Activated naive CD4-positive, alpha-beta T cell treated with anti-CD3 and anti-CD28 coated beads for 36 hours (primary cell): ENCODE measurements around the gene MRPL51. TPM values are rescaled to one million over a fixed set of nuclear protein-coding genes. Genes with fewer than 3 reads are reported as not detected.

Source experiments
- CTCF ChIA-PET: fragments of 350-600 bp; sonication (Branson Sonifier 250); formaldehyde crosslinking; loops from one replicate; lab custom pipeline; 2021; ENCODE audit warnings: antibody characterized with exemption; lab: Charles Lee
- DNase-seq: peaks from one replicate; pipeline ENCODE4 v3.0.0-alpha.2; 2020
- H3K27ac Mint-ChIP-seq: one replicate; pipeline ENCODE4 v1.8.0; 2021; ENCODE audit warnings: mild to moderate bottlenecking, mixed read lengths
- H3K27me3 Mint-ChIP-seq: one replicate; pipeline ENCODE4 v1.8.0; 2021; ENCODE audit warnings: low read depth, mixed read lengths
- H3K36me3 Mint-ChIP-seq: one replicate; pipeline ENCODE4 v1.8.0; 2021; ENCODE audit warnings: low read depth, mixed read lengths
- H3K4me1 Mint-ChIP-seq: one replicate; pipeline ENCODE4 v1.8.0; 2021; ENCODE audit warnings: low read depth, mixed read lengths
- H3K4me3 Mint-ChIP-seq: one replicate; pipeline ENCODE4 v1.8.0; 2021; ENCODE audit warnings: mild to moderate bottlenecking, moderate library complexity, mixed read lengths
- H3K9me3 Mint-ChIP-seq: one replicate; pipeline ENCODE4 v1.8.0; 2021; ENCODE audit warnings: mixed read lengths
- intact Hi-C: fragments of 100-400 bp; cut with micrococcal nuclease; formaldehyde crosslinking; loops from one replicate; pipeline ENCODE4 v1.15.1; 2023
- total RNA-seq, 2 experiments: library from RNA; stranded (reverse); gene quantifications; one replicate each; pipeline ENCODE4 v1.2.3, GENCODE V29; 2021

Gene MRPL51
- total RNA-seq, 2 experiments from 2014 or later = 273 to 278 TPM

- DNase-seq = no peak
- Mint-ChIP-seq H3K4me1 (peaks cover 15% of the 10 kb centered on the region), H3K36me3 (peaks cover 72% of the 10 kb centered on the region), H3K27me3 (no peaks in the 10 kb centered on the region), H3K4me3 (no peak overlapping the region), H3K27ac (no peak overlapping the region), H3K9me3 (no peaks in the 10 kb centered on the region)
- intact Hi-C loops = no loop called here
- CTCF ChIA-PET = interaction anchor here (0.6 to 1.1 kb wide), 3 partner anchors 8 to 105 kb away, joined by 3 to 4 read pairs (median 3); no protein-coding TSS in a partner anchor
Observed at GRCh38 chr12:6529291-6529737, 36.3 kb upstream of the MRPL51 start.

DNA sequence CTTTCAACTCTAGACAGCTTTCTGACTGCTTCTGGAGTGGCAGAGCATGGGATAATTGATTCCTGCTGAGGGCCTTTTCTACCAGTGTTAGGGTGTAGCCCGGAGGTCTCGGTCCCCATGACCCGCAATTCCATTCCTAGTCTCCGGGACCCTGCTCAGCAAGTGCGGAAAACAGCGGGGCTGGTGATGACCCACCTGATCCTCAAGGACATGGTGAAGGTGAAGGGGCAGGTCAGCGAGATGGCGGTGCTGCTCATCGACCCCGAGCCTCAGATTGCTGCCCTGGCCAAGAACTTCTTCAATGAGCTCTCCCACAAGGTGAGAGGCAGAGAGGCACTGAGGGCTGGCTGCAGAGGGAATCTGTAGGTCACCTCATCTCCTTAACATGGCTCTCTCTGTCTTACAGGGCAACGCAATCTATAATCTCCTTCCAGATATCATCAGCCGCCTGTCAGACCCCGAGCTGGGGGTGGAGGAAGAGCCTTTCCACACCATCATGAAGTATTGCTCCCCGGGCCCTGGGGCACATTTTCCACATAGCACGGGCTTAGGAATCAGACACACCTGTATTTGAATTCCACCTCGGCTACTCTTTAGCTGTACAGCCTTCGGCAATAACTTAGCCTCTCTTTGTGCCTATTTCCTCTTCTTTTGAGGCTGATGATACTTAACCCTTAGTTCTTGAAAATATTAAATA, 35.6 kb upstream of the MRPL51 start:
- no peak overlapping the region for H3K4me3 Mint-ChIP-seq
- DNase-seq = no peak
- peaks cover 15% of the 10 kb centered on the region for H3K4me1 Mint-ChIP-seq
- CTCF ChIA-PET = interaction anchor here (0.6 to 0.8 kb wide), 3 partner anchors 9 to 105 kb away, joined by 3 read pairs; no protein-coding TSS in a partner anchor
- no peak overlapping the region for H3K27ac Mint-ChIP-seq
- no peaks in the 10 kb centered on the region for H3K9me3 Mint-ChIP-seq
- peaks cover 77% of the 10 kb centered on the region for H3K36me3 Mint-ChIP-seq
- intact Hi-C loops = no loop called here
- no peaks in the 10 kb centered on the region for H3K27me3 Mint-ChIP-seq

- Mint-ChIP-seq H3K36me3 (peaks cover 80% of the 10 kb centered on the region), H3K27me3 (no peaks in the 10 kb centered on the region), H3K4me1 (peaks cover 13% of the 10 kb centered on the region), H3K4me3 (no peak overlapping the region), H3K27ac (no peak overlapping the region), H3K9me3 (no peaks in the 10 kb centered on the region)
- intact Hi-C loops = no loop called here
- CTCF ChIA-PET = interaction anchor here (1.0 kb wide), 1 partner anchor 104 kb away, joined by 4 read pairs; no protein-coding TSS in a partner anchor
- no peak for DNase-seq
Observed at GRCh38 chr12:6527711-6528110, 34.6 kb upstream of the MRPL51 start.

- H3K4me3 Mint-ChIP-seq = no peak overlapping the region
- H3K36me3 Mint-ChIP-seq = peaks cover 77% of the 10 kb centered on the region
- intact Hi-C loops = no loop called here
- no peak for DNase-seq
- no peaks in the 10 kb centered on the region for H3K9me3 Mint-ChIP-seq
- peaks cover 5% of the 10 kb centered on the region for H3K4me1 Mint-ChIP-seq
- CTCF ChIA-PET = interaction anchor here (1.0 kb wide), 1 partner anchor 103 kb away, joined by 4 read pairs; no protein-coding TSS in a partner anchor
- H3K27me3 Mint-ChIP-seq = no peaks in the 10 kb centered on the region
- no peak overlapping the region for H3K27ac Mint-ChIP-seq
Observed at GRCh38 chr12:6526766-6527525, 33.9 kb upstream of the MRPL51 start.

GRCh38 chr12:6526201-6526600, 33.1 kb upstream of the MRPL51 start:
- no peaks in the 10 kb centered on the region for H3K9me3 Mint-ChIP-seq
- CTCF ChIA-PET = no interaction called here
- H3K36me3 Mint-ChIP-seq = peaks cover 79% of the 10 kb centered on the region
- H3K27me3 Mint-ChIP-seq = no peaks in the 10 kb centered on the region
- H3K27ac Mint-ChIP-seq = peak overlapping the region; percentile 16
- peaks cover 2% of the 10 kb centered on the region for H3K4me1 Mint-ChIP-seq
- intact Hi-C loops = no loop called here
- no peak overlapping the region for H3K4me3 Mint-ChIP-seq
- no peak for DNase-seq

DNA sequence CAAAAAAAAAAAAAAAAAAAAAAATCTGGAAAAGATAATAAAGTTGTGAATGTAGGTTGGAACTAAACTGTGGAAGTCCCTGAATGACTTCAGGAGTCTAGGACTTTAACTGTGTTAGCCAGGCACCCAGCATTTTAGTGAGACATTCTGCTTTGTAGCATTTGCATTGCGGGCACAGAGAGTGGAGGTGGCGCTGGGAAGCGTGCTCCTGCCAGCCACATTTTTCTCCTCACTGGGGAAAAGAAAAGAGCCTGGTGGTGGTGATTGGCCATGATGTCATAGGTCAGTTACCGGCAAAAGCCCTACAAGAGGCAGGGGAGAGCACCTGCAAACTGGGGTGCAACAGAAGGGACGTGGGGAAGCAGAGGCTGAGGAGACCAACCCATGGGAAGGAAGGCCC, 31.6 kb upstream of the MRPL51 start:
- CTCF ChIA-PET = no interaction called here
- intact Hi-C loops = no loop called here
- no peaks in the 10 kb centered on the region for H3K27me3 Mint-ChIP-seq
- peaks cover 78% of the 10 kb centered on the region for H3K36me3 Mint-ChIP-seq
- no peak overlapping the region for H3K4me3 Mint-ChIP-seq
- H3K27ac Mint-ChIP-seq = no peak overlapping the region
- H3K9me3 Mint-ChIP-seq = no peaks in the 10 kb centered on the region
- no peak for DNase-seq
- H3K4me1 Mint-ChIP-seq = no peaks in the 10 kb centered on the region

GRCh38 chr12:6523708-6524107, 30.6 kb upstream of the MRPL51 start:
- CTCF ChIA-PET = no interaction called here
- Mint-ChIP-seq H3K4me3 (no peak overlapping the region), H3K36me3 (peaks cover 76% of the 10 kb centered on the region), H3K27ac (no peak overlapping the region), H3K27me3 (no peaks in the 10 kb centered on the region), H3K4me1 (no peaks in the 10 kb centered on the region), H3K9me3 (no peaks in the 10 kb centered on the region)
- DNase-seq = no peak
- intact Hi-C loops = no loop called here

DNA sequence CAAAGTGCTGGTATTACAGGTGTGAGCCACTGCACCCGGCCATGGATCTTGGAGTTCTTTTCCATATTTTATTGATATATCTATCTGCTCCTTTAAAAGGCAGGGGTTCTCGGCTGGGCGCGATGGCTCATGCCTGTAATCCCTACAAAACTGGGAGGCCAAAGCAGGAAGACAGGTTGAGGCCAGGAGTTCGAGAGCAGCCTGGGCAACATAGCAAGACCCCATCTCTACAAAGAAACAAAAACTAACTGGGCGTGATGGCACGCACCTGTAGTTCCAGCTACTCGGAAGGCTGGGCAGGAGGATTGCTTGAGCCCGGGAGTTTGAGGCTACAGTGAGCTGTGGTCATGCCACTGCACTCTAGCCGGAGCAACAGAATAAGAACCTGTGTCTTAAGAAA, 29.1 kb upstream of the MRPL51 start:
- Mint-ChIP-seq H3K36me3 (peaks cover 76% of the 10 kb centered on the region), H3K27ac (no peak overlapping the region), H3K4me3 (no peak overlapping the region), H3K4me1 (no peaks in the 10 kb centered on the region), H3K9me3 (no peaks in the 10 kb centered on the region), H3K27me3 (no peaks in the 10 kb centered on the region)
- intact Hi-C loops = no loop called here
- CTCF ChIA-PET = no interaction called here
- DNase-seq = no peak

- CTCF ChIA-PET = no interaction called here
- no peaks in the 10 kb centered on the region for H3K9me3 Mint-ChIP-seq
- H3K4me3 Mint-ChIP-seq = no peak overlapping the region
Observed at GRCh38 chr12:6520186-6520585, 27.1 kb upstream of the MRPL51 start.

DNA sequence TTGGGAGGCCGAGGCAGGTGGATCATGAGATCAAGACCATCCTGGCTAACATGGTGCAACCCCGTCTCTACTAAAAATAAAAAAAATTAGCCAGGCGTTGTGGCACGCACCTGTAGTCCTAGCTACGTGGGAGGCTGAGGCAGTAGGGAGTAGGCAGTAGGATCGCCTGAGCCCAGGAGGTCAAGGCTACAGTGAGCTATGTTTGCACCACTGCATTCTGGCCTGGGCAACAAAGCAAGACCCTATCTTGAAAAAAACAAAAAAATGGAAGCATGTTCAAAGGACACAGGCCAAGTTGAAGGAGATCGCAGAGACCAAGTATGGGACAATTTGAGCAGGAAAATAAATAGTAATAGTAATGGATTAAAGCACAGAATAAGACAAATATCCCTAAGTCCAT, 15.0 kb upstream of the MRPL51 start:
- Mint-ChIP-seq H3K9me3 (no peaks in the 10 kb centered on the region), H3K27ac (no peak overlapping the region), H3K4me1 (peaks cover 8% of the 10 kb centered on the region), H3K27me3 (no peaks in the 10 kb centered on the region), H3K36me3 (peaks cover 48% of the 10 kb centered on the region), H3K4me3 (no peak overlapping the region)
- no peak for DNase-seq
- CTCF ChIA-PET = interaction anchor here (0.7 kb wide), 1 partner anchor 26 kb away, joined by 3 read pairs; no protein-coding TSS in a partner anchor
- intact Hi-C loops = no loop called here

More at GRCh38 chr12:6520186-6520585, 27.1 kb upstream of the MRPL51 start:
- DNase-seq = no peak
- Mint-ChIP-seq H3K36me3 (peaks cover 73% of the 10 kb centered on the region), H3K4me1 (no peaks in the 10 kb centered on the region), H3K27me3 (no peaks in the 10 kb centered on the region), H3K27ac (no peak overlapping the region)
- intact Hi-C loops = no loop called here

GRCh38 chr12:6507102-6507998, 14.3 kb upstream of the MRPL51 start:
- intact Hi-C loops = no loop called here
- H3K9me3 Mint-ChIP-seq = no peaks in the 10 kb centered on the region
- H3K36me3 Mint-ChIP-seq = peaks cover 41% of the 10 kb centered on the region
- H3K27ac Mint-ChIP-seq = peak overlapping the region; percentile 67
- H3K27me3 Mint-ChIP-seq = no peaks in the 10 kb centered on the region
- peaks cover 8% of the 10 kb centered on the region for H3K4me1 Mint-ChIP-seq
- no peak overlapping the region for H3K4me3 Mint-ChIP-seq
- no peak for DNase-seq
- CTCF ChIA-PET = interaction anchor here (0.7 to 1.9 kb wide), 2 partner anchors 26 to 83 kb away, joined by 3 to 5 read pairs; no protein-coding TSS in a partner anchor

DNA sequence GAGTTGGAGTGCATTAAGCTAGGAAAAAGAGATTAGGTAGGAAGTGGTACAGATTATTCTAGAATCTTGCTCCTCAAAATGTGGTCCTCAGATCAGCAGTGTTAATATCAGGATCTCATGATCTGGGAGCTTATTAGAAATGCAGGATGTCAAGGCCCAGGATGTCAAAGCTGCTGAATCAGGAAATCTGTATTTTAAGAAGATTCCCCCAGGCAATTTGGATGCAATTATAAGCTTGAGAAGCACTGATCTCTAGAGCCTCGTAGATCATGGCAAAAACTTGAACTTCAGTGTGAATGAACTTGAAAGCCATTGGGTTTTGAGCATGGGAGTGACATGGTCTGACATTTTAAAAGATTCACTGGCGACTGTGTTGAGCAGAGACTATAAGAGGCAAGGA, 7.4 kb upstream of the MRPL51 start:
- Mint-ChIP-seq H3K27ac (no peak overlapping the region), H3K27me3 (no peaks in the 10 kb centered on the region), H3K9me3 (no peaks in the 10 kb centered on the region), H3K4me1 (peaks cover 17% of the 10 kb centered on the region), H3K36me3 (peaks cover 28% of the 10 kb centered on the region), H3K4me3 (no peak overlapping the region)
- intact Hi-C loops = no loop called here
- CTCF ChIA-PET = interaction anchor here (0.6 to 0.7 kb wide), 3 partner anchors 10 to 57 kb away, joined by 3 to 4 read pairs (median 3); no protein-coding TSS in a partner anchor
- no peak for DNase-seq
